ENCODE results near the gene ZNF844.
A peak's percentile ranks its signal among the peaks of the same experiment; 100 is the strongest.

Gene ZNF844

GRCh38 chr19:12035220-12036172, 29.0 kb upstream of the ZNF844 start, which contains the start of gene ZNF433:
TSS of gene ZNF433 (minus strand) at chr19:12035679. CDS start at chr19:12035539, 140 bp downstream.
- no peak for TF ChIP-seq CTCF (IDR thresholded peaks at IDR 0.05; ENCODE audit: insufficient read depth, missing control alignments)
- DNase-seq (ENCODE audit: insufficient read length, low spot score) = peak; percentile 96
- no peak for FAIRE-seq

- DNase-seq (ENCODE audit: insufficient read length, low spot score) = no peak
- TF ChIP-seq CTCF (IDR thresholded peaks at IDR 0.05; ENCODE audit: insufficient read depth, missing control alignments) = no peak
- no peak for FAIRE-seq
Measured at GRCh38 chr19:12042893-12043292, 21.6 kb upstream of the ZNF844 start.

- DNase-seq (ENCODE audit: insufficient read length, low spot score) (no peak), FAIRE-seq (no peak)
- no peak for TF ChIP-seq CTCF (IDR thresholded peaks at IDR 0.05; ENCODE audit: insufficient read depth, missing control alignments)
Measured at GRCh38 chr19:12043752-12044422, 20.6 kb upstream of the ZNF844 start.

- FAIRE-seq (no peak), DNase-seq (ENCODE audit: insufficient read length, low spot score) (no peak)
- TF ChIP-seq CTCF (IDR thresholded peaks at IDR 0.05; ENCODE audit: insufficient read depth, missing control alignments) = no peak
Measured at GRCh38 chr19:12047868-12048267, 16.7 kb upstream of the ZNF844 start.

GRCh38 chr19:12052091-12052496, 12.4 kb upstream of the ZNF844 start:
- TF ChIP-seq CTCF (IDR thresholded peaks at IDR 0.05; ENCODE audit: insufficient read depth, missing control alignments) = no peak
- FAIRE-seq = no peak
- no peak for DNase-seq (ENCODE audit: insufficient read length, low spot score)

- FAIRE-seq = no peak
- peak; percentile 80 for DNase-seq (ENCODE audit: insufficient read length, low spot score)
Measured at GRCh38 chr19:12052497-12053169, 11.9 kb upstream of the ZNF844 start, which contains the start of gene ZNF878. TSS of gene ZNF878 (minus strand) at chr19:12052961. CDS start at chr19:12052801, 160 bp downstream.

More at GRCh38 chr19:12052497-12053169, 11.9 kb upstream of the ZNF844 start, which contains the start of gene ZNF878:
- TF ChIP-seq CTCF (IDR thresholded peaks at IDR 0.05; ENCODE audit: insufficient read depth, missing control alignments) = no peak
